Measurements from ENCODE around the gene KRTAP10-4. TPM values are rescaled to one million over a fixed set of nuclear protein-coding genes. Genes with fewer than 3 reads are reported as not detected.

The KRTAP10-4 gene
- total and polyA plus RNA-seq, 2 experiments from 2014 or later, result 0.16 TPM; not detected in 1

DNA sequence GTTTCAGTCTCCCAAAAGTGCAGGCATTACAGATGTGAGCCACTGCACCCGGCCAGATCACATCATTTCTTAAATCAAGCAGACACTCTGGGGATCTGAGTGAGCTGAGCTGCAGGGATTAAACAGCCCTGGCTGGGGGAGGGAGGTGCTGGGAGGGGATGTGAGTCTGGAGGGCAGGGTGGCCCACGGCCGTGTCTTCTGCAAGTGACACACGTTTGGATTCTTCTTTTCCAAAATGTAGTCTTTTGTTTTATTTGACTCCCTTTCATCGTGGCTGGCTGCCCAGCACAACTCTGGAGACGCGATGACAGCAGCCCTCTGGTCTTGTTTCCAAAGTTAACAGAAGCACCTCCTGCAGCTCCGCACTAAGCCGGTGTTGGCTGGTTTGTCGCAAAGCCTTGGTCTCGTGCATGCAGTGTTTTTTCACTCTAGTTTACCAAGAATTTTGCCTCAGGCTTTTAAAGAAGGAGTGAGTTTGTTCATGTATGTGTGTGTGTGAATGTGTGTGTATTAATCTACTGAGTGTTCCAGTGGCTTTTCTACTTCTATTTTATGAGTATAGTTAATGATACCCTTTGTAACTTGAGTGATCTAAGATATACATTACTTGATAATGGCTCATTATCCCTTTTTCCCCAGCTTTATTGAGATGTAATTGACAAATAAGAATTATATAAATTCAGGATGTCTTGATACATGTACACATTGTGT is 9.7 kb downstream of the KRTAP10-4 start:
- Histone ChIP-seq H3K36me3 (no peaks in the 10 kb centered on the region), H3K27me3 (no peaks in the 10 kb centered on the region), H3K27ac (peak overlapping the region; percentile 68), H3K4me3 (no peak overlapping the region), H3K9me3 (ENCODE audit: low read depth) (no peaks in the 10 kb centered on the region), H3K4me1 (ENCODE audit: low read depth) (peaks cover 13% of the 10 kb centered on the region)
- peak; percentile 12 to 82 for DNase-seq (ENCODE audit: low read depth in 1 of 2, low spot score in 1 of 2)
- TF ChIP-seq, protein P1, sequence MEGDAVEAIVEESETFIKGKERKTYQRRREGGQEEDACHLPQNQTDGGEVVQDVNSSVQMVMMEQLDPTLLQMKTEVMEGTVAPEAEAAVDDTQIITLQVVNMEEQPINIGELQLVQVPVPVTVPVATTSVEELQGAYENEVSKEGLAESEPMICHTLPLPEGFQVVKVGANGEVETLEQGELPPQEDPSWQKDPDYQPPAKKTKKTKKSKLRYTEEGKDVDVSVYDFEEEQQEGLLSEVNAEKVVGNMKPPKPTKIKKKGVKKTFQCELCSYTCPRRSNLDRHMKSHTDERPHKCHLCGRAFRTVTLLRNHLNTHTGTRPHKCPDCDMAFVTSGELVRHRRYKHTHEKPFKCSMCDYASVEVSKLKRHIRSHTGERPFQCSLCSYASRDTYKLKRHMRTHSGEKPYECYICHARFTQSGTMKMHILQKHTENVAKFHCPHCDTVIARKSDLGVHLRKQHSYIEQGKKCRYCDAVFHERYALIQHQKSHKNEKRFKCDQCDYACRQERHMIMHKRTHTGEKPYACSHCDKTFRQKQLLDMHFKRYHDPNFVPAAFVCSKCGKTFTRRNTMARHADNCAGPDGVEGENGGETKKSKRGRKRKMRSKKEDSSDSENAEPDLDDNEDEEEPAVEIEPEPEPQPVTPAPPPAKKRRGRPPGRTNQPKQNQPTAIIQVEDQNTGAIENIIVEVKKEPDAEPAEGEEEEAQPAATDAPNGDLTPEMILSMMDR (IDR thresholded peaks at IDR 0.05; ENCODE audit: low read depth, low read length), result no peak

DNA sequence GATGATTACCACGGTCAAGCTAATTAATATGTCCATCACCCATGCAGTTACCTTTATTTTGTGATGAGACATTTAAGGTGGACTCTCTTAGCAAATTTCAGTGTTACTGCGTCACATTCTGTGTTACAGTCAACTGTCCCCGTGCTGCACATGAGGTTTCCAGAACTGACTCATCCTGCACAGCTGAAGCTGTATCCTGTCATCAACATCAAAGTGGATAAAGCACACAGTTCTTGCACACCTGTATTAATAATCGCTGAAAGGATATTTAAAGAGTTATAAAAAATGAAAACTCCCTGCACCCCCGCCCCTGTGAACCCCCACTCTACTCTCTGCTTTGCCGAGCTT is 10.2 kb downstream of the KRTAP10-4 start:
- TF ChIP-seq, protein P1 (IDR thresholded peaks at IDR 0.05; ENCODE audit: low read depth, low read length), result no peak

DNA sequence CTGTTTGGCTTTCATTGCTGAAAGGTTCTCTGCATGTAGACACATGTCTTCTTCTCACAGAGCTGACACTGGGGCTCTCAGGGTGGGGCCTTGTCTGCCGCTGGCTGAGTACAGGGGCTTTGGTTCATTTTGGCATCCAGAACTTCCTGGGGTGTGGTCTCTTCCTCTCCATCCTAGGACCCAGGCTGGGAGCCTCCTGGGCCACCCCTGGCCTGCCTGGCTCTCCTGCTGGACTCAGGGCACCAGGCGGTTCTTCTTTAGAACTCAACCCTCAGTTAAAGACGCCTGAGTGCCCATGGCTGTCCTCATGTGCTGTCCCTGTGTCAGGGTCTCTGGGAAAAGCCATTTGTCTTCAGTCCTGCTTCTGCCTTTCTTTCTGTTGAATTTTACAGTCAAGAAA is 12.4 kb downstream of the KRTAP10-4 start:
- no peaks in the 10 kb centered on the region for H3K36me3 ChIP-seq
- H3K27me3 ChIP-seq, result no peaks in the 10 kb centered on the region
- no peak overlapping the region for H3K27ac ChIP-seq
- H3K4me1 ChIP-seq (ENCODE audit: low read depth), result peaks cover 13% of the 10 kb centered on the region
- no peak overlapping the region for H3K4me3 ChIP-seq
- TF ChIP-seq, protein P1 (IDR thresholded peaks at IDR 0.05; ENCODE audit: low read depth, low read length), result no peak
- no peak for DNase-seq (ENCODE audit: low read depth in 1 of 2, low spot score in 1 of 2)
- no peaks in the 10 kb centered on the region for H3K9me3 ChIP-seq (ENCODE audit: low read depth)

More for the DNA sequence above, 10.2 kb downstream of the KRTAP10-4 start:
- no peak for DNase-seq (ENCODE audit: low read depth in 1 of 2, low spot score in 1 of 2)
- Histone ChIP-seq H3K27me3 (no peaks in the 10 kb centered on the region), H3K4me3 (no peak overlapping the region), H3K27ac (no peak overlapping the region), H3K9me3 (ENCODE audit: low read depth) (no peaks in the 10 kb centered on the region), H3K36me3 (no peaks in the 10 kb centered on the region), H3K4me1 (ENCODE audit: low read depth) (peaks cover 13% of the 10 kb centered on the region)

DNA sequence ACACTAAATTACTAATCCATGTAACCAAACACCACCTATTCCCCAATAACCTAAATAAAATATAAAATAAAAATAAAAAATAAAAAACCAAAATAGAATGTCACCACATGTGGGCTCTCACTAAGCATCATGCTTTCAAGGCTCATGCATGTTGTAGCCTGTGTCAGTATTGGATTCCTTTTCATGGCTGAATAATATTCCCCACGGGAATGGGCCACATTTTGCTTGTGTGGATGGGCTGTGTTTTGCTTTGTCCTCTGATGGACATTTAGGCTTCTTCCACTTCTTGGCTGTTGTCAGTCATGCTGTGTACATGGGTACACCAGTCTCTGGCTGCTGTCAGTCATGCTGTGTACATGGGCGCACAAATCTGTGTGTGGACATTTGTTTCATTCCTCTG is 15.6 kb downstream of the KRTAP10-4 start:
- H3K9me3 ChIP-seq (ENCODE audit: low read depth), result no peaks in the 10 kb centered on the region
- no peak for DNase-seq (ENCODE audit: low read depth in 1 of 2, low spot score in 1 of 2)
- H3K4me3 ChIP-seq, result no peak overlapping the region
- H3K27ac ChIP-seq, result no peak overlapping the region
- peaks cover 15% of the 10 kb centered on the region for H3K4me1 ChIP-seq (ENCODE audit: low read depth)
- H3K36me3 ChIP-seq, result no peaks in the 10 kb centered on the region
- TF ChIP-seq, protein P1 (IDR thresholded peaks at IDR 0.05; ENCODE audit: low read depth, low read length), result no peak
- no peaks in the 10 kb centered on the region for H3K27me3 ChIP-seq

DNA sequence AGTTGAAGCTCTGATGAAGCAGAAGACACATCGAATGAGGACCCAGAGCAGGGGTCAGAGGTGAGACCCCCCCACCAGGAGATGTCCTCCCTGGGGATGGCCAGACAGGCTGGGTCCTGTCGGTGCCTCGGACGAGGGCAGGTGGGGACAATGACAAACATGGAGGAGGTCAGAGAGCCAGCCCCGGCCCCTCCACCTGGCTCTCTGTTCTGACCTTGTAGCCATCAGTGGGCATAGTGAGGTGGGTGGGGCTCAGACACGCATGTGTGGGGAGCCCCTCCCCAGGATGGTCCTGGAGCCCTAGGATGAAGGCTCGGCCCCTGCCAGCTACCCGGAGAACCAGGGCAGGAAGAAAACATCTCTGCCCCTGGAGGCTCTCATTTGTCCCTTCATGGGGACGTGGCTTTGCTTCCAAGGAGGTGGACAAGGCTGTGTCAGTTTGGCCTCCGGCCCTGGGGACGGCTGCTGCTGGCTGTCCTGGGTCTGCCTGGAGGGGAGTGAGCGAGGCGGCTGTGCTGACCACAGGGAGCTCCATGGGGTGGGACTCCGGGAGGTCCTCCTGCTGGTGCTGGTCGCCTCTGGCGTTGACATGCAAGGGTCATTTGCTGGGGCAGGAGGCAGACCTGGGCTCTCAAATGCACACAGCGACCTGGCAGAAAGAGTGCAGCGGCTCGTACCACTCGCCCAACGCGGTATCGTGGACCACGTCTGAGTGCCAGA is 16.2 kb downstream of the KRTAP10-4 start:
- no peak overlapping the region for H3K27ac ChIP-seq
- TF ChIP-seq, protein P1 (IDR thresholded peaks at IDR 0.05; ENCODE audit: low read depth, low read length), result no peak
- H3K27me3 ChIP-seq, result no peaks in the 10 kb centered on the region
- no peaks in the 10 kb centered on the region for H3K9me3 ChIP-seq (ENCODE audit: low read depth)
- no peaks in the 10 kb centered on the region for H3K36me3 ChIP-seq
- no peak for DNase-seq (ENCODE audit: low read depth in 1 of 2, low spot score in 1 of 2)
- H3K4me1 ChIP-seq (ENCODE audit: low read depth), result peaks cover 18% of the 10 kb centered on the region
- H3K4me3 ChIP-seq, result no peak overlapping the region
